Brain microvascular endothelial cell (primary cell): Measurements from ENCODE around the gene TAS2R30.

Experiments
- DNase-seq: peaks from one replicate; pipeline ENCODE4 v3.0.0-alpha.2; 2020
- H3K27ac ChIP-seq: fragments of 250-450 bp; sonication (Bioruptor Pico); 2 replicates; pipeline ENCODE4 v1.5.1; 2020; ENCODE audit warnings: mild to moderate bottlenecking, moderate library complexity
- H3K27me3 ChIP-seq: fragments of 250-450 bp; sonication (Bioruptor Pico); replicated peaks from 2 replicates; pipeline ENCODE4 v1.5.1; 2020; ENCODE audit warnings: mild to moderate bottlenecking
- H3K36me3 ChIP-seq: fragments of 250-450 bp; sonication (Bioruptor Pico); replicated peaks from 2 replicates; pipeline ENCODE4 v1.5.1; 2020; ENCODE audit warnings: mild to moderate bottlenecking
- H3K4me3 ChIP-seq: 2 replicates; pipeline ENCODE4 v1.5.1; 2011; ENCODE audit warnings: low read depth, mild to moderate bottlenecking, control low read depth, low read length, moderate library complexity
- in situ Hi-C: cut with HindIII; loops from 2 replicates; pipeline ENCODE4 v1.10.0; 2017; ENCODE audit warnings: low sequenced_read_pairs, low pct_ligation_motif_present
- TF ChIP-seq, protein P1 (sequence below): IDR thresholded peaks from 2 replicates; pipeline ENCODE4 v1.5.1; 2011; ENCODE audit warnings: low read depth, mild to moderate bottlenecking, moderate library complexity, low read length, control low read depth, inconsistent platforms; ENCODE audit errors: missing control alignments

The TAS2R30 gene, protein sequence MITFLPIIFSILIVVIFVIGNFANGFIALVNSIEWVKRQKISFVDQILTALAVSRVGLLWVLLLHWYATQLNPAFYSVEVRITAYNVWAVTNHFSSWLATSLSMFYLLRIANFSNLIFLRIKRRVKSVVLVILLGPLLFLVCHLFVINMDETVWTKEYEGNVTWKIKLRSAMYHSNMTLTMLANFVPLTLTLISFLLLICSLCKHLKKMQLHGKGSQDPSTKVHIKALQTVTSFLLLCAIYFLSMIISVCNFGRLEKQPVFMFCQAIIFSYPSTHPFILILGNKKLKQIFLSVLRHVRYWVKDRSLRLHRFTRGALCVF

DNA sequence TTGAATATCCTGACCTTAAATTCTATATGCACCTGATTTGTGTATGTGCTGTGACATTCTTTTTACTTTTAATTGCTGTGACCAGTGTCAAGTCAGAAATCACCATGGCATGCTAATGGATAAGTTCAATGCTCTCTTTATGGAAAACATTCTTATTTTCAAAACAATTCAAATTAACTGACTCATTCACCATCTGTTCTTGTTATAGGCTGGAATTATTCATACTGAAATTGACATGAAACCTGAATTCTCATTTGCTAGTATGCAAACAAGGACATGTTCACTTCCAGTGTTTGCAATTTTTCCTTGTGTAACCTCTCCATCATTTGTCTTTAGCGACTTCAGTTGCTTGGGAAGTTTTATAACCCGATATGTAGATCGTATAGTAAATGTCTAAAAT, at the start of gene TAS2R30:
TAS2R30 (minus strand) TSS at position 340 of the 400 bp plus-strand sequence. CDS start 400 bp downstream, outside the sequence.
- Histone ChIP-seq H3K27ac (no peak within 1 kb of the TSS), H3K27me3 (no peaks in the 10 kb centered on the region), H3K36me3 (no peaks in the 10 kb centered on the region), H3K4me3 (no peak within 1 kb of the TSS)
- no peak for DNase-seq
- TF ChIP-seq, protein P1, sequence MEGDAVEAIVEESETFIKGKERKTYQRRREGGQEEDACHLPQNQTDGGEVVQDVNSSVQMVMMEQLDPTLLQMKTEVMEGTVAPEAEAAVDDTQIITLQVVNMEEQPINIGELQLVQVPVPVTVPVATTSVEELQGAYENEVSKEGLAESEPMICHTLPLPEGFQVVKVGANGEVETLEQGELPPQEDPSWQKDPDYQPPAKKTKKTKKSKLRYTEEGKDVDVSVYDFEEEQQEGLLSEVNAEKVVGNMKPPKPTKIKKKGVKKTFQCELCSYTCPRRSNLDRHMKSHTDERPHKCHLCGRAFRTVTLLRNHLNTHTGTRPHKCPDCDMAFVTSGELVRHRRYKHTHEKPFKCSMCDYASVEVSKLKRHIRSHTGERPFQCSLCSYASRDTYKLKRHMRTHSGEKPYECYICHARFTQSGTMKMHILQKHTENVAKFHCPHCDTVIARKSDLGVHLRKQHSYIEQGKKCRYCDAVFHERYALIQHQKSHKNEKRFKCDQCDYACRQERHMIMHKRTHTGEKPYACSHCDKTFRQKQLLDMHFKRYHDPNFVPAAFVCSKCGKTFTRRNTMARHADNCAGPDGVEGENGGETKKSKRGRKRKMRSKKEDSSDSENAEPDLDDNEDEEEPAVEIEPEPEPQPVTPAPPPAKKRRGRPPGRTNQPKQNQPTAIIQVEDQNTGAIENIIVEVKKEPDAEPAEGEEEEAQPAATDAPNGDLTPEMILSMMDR = no peak
- in situ Hi-C loops = no loop called here

DNA sequence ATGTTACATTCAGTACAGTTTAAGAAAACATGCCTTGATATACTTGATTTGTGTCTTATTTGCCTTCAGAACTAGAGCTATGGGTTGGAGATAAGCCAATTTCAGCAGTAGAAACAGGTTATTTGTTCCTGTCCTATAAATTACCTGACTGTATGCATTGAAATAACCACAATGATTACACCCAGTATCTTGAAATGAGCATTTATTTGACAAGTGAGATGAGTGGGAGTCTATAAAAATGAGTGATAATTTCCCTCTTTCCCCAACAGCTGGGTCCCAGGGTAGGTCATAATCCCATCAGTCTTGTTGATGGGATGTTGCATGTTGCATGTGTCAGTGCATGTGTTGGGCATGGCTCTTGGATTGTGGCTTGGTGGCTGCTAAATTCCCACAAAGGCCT, 48.6 kb upstream of the TAS2R30 start:
- no peaks in the 10 kb centered on the region for H3K36me3 ChIP-seq
- no peak overlapping the region for H3K27ac ChIP-seq
- no peak for DNase-seq
- no peak overlapping the region for H3K4me3 ChIP-seq
- TF ChIP-seq, protein P1 = no peak
- no peaks in the 10 kb centered on the region for H3K27me3 ChIP-seq
- in situ Hi-C loops = no loop called here

DNA sequence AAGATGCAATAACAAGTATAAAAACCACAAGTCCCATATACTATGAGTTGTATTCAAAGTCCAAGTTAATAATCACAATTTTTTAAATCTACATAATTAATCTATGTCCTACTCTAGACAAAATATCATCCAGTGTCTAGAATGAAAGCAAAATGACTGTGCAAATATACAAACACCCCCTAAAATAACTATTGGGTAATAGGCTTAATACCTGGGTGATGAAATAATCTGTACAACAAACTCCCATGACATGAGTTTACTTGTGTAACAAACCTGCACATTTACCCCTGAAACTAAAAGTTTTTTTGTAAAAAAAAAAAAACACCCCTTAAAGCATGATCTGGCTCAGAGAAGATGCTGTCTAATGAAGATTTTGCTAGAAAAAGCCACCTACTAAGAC, 48.1 kb upstream of the TAS2R30 start:
- Histone ChIP-seq H3K4me3 (no peak overlapping the region), H3K36me3 (no peaks in the 10 kb centered on the region), H3K27me3 (no peaks in the 10 kb centered on the region), H3K27ac (no peak overlapping the region)
- TF ChIP-seq, protein P1 = no peak
- in situ Hi-C loops = no loop called here
- DNase-seq = no peak

DNA sequence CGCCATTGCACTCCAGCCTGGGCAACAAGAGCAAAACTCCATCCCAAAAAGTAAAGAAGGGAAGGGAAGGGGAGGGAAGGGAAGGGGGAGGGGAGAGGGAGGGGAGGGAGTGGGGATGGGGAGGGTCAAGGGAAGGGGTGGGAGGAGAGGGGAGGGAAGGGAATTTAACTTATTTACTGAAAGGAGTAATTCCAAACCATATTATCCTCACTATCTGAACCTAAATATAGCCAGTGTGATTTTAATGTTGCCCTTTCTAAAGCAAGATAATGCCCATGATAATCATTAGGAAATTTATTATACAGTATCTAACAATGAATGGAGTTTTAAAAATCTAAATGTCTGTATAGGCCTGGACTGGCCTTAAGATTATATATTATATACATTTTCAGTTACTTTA, 43.8 kb upstream of the TAS2R30 start:
- H3K36me3 ChIP-seq = no peaks in the 10 kb centered on the region
- H3K27me3 ChIP-seq = no peaks in the 10 kb centered on the region
- in situ Hi-C loops = no loop called here
- no peak overlapping the region for H3K27ac ChIP-seq
- no peak overlapping the region for H3K4me3 ChIP-seq
- DNase-seq = no peak
- TF ChIP-seq, protein P1 = no peak

GRCh38 chr12:11174022-11174421, 39.6 kb upstream of the TAS2R30 start:
- Histone ChIP-seq H3K4me3 (no peak overlapping the region), H3K27me3 (no peaks in the 10 kb centered on the region), H3K27ac (no peak overlapping the region), H3K36me3 (peaks cover 2% of the 10 kb centered on the region)
- in situ Hi-C loops = no loop called here
- TF ChIP-seq, protein P1 = no peak
- no peak for DNase-seq
